Activated T-helper 1 cell treated with Interleukin-2 at 50 U/mL for 16 hours (primary cell): ENCODE results near the gene VPS13C.

Source experiments
- DNase-seq: peaks from one replicate; pipeline ENCODE4 v3.0.0-alpha.2; 2020; ENCODE audit warnings: low read depth

Gene VPS13C

DNA sequence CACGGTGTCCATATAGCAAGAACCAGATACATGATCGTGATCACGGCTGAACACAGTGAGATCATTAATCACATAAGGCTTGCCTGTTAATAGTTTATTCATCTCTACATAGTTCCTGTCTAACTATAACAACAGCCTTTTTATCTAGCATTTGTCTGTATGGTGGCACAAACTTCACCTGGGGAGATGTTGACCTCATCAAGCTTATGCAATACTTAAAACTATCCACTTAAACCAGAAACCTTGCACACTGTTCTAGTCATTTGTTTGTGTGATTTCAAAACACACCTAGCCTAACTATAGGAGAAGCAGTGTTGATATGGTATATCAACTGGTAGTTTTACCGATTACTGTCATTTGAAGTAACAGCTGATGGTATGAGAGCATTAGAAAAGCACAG, 124.8 kb downstream of the VPS13C start:
- DNase-seq, result no peak

DNA sequence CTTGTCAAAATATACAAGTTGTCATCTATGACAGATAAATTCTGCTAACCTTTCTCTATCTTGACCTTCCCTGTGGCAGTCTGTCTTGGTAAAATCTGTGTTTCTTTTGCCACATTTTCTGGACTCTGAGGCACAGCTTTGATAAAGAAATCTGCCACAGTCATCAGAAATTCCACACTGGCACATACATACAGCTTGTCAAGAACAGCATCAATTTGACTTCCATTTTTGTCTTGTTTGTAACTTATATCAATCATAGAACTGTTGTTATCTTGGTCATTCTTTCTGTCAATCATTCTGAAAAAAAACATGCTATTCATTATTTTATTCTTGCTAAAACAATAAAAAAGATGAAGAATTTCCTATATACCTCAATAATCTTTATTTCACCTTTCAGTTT, 130.8 kb downstream of the VPS13C start:
- DNase-seq, result no peak

DNA sequence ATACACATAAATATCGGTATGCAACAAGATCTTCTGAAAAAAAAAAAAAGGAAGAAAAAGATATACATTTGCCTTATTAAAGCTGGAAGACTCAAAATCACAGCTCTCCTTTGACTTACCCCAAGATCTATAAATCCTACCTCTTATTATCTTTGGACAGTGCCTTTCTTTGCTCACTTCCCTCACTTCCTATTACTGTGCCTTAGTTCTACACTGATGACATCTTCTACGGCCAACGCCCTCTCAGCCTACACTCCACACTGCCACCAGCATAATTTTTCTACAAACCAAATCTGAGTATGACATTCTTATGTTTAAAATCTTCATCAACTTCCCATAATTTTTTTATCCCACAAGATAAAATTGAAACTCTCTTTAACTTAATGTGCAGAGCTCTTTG, 137.1 kb downstream of the VPS13C start:
- no peak for DNase-seq

DNA sequence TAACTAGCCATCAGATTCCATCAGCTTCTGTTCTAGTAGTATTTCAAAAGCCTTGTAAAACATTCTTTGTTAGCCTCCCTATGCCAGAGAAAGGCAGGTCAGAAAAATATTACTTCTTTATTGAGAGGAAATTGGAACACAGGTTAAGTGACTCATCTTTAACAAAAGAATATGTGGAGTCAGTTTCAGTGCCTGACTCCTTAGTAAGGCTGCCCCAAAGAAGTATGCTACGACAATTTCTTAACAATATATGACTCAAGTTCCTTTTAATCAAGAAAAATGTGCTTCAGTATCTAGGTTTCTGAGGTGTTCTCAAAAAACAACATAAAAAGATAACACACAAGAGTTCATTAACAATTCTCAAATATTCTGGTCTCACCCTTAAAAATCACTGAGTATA, 139.2 kb downstream of the VPS13C start:
- DNase-seq, result no peak

DNA sequence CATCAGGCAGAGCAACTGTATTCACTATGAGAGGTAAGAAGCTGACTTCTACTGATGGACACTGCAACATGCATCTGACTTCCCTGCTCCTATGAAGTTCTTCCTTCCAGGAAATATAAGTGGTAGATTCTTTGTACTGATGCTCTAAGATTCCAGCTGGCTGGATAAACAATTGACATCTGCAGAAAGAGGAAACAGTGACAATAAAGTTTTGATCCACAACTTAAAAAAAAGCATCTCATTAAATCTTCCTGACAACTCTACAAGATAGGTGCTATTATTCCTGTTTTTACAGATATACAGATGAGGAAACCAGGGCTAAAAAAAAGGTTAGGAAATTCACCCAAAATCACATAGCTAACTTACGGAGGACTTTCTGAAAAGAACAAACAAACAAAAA, 142.8 kb downstream of the VPS13C start:
- no peak for DNase-seq

DNA sequence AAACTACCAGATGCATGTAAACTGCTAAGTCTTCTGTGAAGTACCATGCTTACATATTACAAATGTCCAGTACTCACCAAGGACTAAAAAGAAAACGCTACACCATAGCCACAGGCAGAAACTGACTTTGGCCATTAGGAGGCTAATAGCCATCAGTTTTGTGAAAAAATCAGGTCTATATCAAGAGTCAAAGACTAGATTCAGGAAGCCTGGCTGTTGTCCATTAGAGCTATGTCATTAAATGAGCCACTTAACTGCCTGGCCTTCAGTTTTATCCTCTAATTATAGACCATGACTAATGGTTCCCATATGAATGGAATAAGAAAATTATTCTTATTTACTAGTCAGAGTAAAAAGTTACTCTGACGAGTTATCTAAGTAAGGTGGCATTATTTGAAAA, 144.1 kb downstream of the VPS13C start:
- no peak for DNase-seq

DNA sequence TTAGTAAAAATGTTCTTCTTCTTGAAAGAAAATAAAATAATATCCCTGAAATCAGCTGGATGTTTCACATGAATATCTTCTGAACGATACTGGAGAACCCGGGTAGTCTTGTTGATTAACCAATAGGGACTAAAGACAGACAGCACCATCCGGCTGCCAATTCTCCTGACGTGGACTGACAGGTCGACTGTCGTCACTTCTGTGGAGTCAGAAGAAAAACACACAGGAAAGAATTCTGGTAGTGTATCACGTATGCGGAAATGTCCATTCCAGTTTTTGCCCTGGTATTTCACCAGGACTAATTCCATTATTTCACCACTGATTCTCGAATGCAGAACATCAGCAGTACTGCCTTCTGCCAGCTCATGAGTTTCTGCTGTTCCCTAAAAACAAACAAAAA, 144.6 kb downstream of the VPS13C start:
- no peak for DNase-seq

DNA sequence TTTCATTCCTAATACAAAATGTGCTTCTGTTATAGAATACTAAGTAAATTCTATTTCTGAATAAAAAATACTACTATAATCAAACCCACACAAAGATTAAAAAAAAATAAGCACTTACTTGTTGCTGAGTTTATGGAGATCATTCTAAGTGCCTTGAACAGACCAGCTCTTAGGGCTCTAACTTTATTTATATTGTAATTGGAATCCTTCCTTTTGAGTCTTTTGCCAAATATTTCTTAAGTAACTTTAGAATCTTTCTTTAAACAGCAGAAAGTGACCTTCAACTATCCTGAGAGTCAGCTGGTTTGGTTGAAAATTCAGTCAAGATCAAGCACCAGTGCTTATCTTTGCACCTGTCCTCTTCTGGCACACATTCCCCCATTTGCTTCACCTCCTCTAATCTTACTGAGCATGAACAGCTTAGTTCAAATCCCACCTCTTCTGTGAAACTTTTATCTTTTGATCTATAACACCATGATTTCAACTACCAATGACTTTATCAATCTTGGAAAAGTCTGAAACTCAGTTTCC, 149.3 kb downstream of the VPS13C start:
- DNase-seq, result no peak

DNA sequence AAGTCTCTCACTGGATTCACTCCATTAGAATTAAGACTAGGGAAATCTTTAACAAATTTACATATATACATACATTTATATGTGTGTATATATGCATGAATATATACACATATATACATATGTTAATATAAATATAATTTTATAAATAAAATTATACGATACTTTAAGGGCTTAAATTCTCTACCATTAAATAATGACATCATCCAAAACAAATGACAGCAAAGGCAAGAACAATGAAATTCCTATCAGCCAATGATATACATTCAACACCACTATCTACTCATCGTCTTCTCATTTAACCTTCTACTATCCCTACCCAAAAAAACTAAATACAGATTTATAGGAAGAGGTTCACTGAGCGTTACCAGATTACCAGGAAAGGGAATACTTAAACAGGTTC, 152.0 kb downstream of the VPS13C start:
- no peak for DNase-seq

DNA sequence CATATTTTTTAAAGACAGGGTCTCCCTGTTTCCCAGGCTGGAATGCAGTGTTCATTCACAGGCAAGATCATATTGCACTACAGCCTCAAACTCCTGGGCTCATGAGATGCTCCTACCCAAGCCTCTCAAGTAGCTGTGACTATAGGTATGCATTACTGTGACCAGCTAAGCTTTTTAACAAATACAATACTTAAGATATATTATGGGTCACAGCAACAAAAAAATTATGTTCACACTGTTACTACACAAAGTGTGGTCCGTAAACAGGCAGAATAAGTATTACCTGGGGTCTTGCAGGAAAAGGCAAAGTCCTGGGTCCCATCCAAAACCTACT, 152.5 kb downstream of the VPS13C start:
- DNase-seq, result no peak

DNA sequence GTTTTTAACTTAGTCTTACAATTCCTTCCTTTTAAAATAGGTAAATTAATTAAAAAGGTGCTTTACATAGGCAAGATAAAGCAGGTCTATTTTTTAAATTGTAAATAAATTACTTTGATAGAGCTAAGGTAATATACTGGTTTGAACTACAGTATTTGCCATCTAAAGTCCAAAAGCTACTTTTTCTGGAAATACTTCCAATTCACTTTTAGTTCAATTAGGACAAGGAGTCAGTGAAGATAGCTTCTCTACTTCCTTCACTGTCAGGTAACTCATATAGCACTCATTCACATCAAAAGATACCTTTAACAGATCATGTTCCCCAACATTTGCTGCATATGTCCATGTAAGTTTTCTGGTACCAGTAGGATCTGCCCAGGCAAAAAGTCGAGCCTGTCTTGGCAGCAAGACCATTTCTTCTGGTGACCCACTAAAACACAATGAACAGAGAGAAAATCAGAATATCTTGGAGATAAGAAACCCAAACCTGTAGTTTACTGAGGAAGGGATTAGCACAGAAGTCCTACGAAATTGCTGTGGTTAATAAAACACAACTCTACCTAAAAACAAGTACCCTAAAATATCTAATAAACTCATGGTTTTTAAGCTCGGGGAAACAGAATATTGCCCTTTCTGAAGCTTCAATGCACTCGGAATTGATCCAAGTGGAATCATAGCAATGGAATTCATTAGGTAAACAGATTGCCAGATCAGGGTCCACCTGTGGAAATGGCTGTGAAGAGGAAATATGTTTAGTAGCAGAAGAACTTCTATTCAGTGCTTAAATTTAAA, 153.1 kb downstream of the VPS13C start:
- no peak for DNase-seq

DNA sequence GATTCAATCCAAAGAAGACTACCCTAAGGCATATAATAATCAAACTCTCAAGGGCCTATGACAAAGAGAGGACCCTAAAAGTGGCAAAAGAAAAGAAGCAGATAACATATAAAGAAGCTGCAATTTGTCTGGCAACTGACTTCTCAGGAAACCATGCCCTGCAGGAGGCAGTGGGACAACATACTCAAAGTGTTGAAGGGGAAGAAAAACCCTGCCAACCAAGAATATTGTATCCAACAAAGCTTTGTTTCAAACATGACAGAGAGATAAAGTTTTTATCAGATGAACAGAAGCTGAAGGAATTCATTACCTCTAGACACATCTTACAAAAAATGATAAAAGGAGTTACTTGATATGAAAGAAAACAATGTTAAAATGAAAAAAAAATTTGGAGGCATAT, 167.1 kb downstream of the VPS13C start:
- no peak for DNase-seq

DNA sequence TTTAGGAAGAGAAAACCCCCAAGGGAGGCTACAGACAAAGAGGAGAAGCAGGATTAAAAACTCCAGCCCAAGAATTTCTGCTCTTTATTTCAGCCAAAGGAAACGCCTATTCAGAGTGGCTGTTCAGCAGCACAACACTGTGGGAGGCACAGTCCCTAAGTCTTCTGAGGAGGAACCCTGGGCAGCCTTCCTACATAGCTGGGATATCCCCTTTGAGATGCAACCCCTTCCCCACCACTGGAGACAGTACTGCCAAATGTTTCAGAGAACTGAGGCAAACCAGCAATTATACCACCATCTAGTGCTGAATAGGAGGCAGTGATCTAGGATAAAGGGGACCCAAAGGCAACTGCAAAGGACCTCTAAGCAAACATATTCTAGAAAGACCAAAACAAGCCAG, 168.1 kb downstream of the VPS13C start:
- no peak for DNase-seq

DNA sequence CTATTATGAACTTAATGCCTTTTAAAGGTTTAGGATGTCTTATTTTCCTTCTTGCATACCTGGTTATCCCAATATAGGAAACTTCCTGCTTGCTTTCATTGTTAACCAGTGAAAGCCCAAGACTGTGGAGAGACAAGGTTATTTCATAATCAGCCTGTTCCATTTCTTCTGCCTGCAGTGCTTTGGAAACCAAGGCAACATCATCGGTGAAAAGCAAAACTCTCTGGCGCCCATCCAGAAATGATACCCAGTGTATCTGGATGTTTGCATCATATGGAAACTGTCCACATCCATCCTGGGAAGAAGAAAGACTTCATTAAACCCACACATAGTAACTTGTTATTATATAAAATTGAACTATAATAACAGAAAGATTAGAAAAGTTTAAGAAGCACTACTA, 170.1 kb downstream of the VPS13C start:
- DNase-seq, result no peak

DNA sequence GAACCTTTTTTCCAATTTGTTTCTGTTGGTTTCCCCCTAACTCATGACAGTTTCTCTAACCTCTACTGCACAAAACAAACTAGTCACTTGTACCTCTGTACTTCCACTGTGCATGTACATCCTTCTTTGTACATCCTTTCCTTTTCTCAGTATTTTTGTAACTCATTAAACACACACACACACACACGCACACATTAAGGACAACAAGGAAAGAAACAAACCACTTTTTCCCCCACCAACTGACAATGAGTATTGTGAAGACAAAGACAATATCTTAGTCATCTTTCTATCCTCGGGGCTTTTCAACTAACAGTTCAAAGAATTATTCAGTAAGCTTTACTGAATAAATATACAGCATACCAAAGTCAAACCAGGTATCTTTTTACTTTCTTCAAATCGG, 170.5 kb downstream of the VPS13C start:
- no peak for DNase-seq

DNA sequence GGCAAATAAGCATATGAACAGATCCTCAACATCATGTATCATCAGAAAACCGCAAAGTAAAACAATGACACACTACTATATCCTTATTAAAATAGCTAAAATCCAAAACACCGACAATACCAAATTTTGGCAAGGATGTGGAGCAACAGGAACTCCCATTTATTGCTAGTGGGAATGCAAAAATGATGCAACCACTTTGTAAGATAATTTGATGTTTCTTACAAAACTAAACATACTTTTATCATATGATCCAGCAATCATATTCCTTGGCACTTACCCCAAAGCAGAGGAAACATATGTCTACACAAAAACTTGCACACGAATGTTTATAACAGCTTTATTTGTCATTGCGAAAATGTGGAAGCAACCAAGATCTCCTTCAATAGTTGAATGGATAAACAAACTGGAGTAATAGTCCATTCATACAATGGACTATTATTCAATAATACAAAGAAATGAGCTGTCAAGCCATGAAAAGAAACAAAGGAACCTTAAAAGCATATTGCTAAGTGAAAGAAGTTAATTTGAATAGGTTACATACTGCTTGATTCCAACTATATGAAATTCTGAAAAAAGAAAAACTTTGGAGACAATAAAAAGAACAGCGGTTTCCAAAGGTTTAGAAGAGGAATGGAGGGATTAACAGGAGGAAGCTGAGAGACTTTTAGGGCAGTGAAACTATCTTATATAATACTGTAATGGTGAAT, 172.0 kb downstream of the VPS13C start:
- DNase-seq, result no peak

DNA sequence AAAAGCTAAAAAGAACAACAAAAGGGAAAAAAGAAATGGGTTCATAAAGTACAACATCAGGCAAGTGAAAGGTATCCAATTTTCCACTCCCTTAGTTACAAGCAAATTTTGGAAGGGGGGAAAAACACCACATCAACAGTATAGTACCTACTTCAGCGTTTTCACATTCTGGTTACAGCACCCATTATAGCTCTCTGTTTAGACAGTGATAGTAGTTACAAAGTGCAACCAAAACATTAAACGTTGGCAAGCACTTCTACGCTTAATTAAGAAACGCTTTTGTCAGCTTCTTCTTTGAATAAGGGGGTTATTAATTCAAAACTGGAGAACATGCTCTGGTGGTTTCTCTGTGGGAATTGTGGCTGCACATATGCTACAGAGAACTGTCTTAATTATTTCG, 180.2 kb downstream of the VPS13C start:
- DNase-seq, result no peak

DNA sequence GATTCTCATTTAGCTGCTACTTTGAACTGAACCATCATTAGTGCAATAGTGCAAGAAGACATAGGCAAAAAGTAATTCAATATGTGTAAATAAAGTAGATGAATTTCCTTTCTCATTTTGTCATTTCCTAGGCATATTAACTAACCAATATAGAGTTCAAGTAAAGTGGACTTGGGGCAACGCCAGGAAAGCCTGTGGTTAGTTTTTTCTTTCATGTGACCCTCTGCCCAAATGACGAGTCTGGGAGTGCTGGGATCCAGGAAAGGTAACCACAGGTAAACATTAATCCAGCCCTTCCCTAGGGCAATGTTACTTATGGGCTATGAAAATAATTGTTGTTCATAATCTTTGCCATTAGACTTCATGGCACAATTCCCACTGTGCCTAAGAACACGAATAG, 181.0 kb downstream of the VPS13C start:
- no peak for DNase-seq

DNA sequence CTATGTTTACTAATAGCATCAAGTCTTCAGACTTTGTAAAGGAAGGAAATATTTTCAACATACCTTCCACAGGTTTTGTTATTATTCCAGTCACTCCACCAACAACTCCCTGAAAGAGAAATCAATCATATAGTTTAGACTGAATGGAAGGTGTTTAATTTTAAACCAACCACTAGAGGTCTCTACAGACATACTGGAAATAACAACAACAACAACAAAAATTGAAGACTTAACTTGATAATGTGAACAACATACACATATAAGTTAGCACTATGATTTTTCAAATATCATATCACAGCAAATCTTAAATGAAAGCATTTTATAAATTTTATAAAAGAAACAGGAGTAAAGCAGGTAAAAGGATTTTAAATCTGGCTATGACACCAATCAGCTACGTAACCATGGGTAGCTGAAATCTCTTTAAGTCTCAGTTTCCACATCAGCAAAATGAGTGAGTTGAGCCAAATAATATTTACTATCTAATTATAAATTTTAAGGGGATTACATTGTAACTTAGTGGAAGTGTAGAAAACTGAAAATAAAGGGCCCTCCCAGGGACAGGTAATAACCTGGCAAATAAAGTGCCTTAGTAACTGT, 188.2 kb downstream of the VPS13C start:
- DNase-seq, result no peak

DNA sequence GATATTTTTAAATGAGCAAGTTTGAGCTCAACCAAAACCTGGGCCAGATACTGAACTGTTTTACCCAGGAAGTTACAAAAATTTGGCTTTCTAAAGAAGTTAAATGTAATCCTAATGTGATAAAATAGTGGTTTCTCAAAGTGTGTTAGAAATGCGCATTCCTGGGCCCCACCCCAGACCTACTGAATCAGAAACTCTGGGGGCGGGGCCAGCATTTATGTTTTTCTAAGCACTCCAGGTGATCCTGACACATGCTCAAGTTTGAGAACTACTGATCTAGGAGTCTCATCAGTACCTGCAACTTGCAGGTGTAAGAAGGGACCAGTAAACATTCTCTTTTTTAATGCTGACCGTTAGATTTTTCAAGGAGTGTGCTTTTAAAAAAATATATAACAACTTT, 190.6 kb downstream of the VPS13C start:
- DNase-seq, result no peak

DNA sequence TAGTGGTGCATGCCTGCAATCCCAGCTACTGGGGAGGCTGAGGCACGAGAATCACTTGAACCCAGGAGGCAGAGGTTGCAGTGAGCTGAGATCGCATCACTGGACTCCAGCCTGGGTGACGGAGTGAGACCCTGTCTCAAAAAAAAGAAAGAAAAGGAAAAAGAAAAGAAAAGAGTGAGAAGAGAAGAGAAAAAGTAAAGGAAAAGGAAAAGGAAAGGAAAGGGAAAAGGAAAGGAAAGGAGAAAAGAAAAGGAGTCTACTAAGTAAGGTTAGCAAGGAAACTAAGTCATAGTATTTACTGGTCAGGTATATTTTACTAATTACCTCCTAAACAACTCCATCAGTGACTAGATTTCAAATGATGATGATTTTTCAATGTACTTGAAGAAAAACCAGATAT, 198.3 kb downstream of the VPS13C start:
- DNase-seq, result no peak

DNA sequence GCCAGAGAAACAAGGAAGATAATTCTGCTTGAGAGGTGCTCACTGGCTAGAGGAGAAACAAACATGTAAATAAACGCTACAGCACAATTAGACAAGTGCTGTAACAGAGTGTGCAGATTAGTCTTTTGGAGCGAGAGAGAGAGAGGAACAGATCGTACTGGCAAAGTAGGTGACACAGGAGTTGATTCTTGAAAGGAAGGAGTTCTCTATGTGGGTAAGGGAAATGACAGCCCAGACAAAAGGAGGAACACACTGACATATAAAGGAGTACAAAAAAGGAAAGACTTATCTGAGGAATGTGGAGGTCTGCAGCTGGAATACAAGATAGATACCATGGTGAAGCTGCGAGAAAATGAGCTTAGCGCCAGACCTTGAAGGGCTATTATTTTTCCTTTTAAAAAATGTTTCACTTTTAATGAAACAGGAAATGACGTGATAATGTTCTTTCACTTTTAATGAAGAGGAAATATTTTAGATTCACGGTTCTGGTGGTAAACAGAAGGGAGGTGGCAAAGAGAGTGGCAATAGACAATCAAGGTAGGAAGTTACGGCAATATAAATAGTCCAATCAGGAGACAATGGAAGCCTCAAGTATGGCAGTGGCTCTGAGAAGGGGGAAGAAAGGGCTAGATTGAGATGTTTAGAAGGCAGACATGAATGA, 202.9 kb downstream of the VPS13C start:
- no peak for DNase-seq

DNA sequence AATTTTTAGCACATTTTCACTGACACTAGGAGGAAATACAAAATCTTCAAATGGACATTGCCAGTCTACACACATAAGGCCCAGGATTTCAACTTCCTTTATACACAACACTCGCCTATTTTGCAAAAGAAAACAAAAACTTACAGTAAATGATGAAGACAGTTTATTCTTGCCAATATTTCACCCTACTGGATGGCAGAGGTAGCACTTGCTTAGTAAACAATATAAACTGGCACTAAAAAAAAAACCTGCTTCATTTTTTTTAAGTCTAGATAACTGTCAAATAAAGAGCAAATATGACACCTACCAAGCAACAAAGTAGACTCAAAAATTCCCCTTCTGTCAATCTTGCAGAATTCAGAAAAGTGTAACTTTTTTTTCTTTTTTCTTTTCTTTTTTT, 204.0 kb downstream of the VPS13C start:
- no peak for DNase-seq
